NOMO-1 treated with DMSO at 0.1 percent for 48 hours (cell line): ENCODE data around the gene GLDC.
"Not testable (repeated sequence)": the region's sequence is repeated elsewhere in the genome, so short reads cannot be mapped to it uniquely, and the experiment has no call there.

Experiments
- DNase-seq: peaks from one replicate; lab custom pipeline; 2025; ENCODE audit not compliant: unreplicated experiment; lab: John Stamatoyannopoulos, UW

GLDC gene

DNA sequence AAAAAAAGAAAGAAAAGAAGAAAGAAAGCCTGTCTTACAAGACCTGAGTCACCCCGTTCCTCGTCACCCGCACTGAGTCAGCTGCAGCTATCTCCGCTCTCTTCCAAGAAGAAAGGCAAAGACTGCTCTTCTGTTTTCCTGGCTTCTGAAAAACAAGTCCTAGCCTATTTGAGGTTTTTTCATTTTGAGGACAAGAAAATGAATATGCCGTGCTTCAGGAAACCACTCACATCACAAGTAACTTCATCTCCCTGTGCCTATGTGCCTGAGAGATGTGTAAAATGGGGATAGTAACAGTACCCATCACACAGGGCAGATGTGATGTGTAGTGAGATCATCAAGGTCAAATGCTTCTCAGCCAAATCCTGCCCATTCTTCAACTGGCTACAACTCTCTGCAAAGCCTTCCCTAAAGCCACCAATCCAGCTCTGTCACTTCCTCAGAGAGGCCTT, 78.4 kb downstream of the GLDC start:
- no peak for DNase-seq

DNA sequence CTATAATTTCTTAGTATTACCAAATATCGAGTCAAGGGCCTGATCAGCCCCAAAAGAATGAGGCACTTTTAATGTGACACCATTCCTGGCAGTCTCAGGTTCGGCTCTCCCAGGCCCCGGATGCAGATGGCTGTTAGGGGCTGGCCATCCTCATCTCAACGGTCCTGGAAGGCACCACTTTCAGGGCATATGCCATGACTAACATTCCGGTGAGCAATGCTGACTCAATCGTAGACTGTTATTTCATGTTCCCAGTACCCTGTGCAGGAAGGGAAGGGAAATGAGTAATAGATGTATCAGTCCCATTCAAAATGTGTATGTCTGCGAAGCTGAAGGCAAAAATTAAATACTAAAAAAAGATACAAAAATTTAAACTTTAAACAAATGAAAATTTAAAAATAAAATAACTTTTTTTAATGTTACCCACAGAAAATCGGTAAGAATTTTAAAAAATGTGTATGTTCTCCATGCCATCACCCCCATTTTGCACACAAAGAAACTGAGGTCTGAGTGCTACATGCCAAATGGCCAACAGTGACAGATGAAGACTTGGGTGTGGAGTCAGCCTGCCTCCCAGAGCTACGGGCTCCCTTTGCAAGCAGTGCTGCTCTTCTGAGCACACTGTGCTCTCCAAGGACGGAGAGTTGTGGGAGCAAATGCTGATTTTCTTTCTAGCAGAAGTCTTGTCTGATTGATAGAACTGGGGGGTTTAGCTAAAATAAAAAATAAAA, 79.0 kb downstream of the GLDC start:
- DNase-seq = no peak

- DNase-seq = no peak
Observed at GRCh38 chr9:6565312-6565711, 80.2 kb downstream of the GLDC start.

GRCh38 chr9:6564868-6565267, 80.7 kb downstream of the GLDC start:
- DNase-seq = no peak

DNA sequence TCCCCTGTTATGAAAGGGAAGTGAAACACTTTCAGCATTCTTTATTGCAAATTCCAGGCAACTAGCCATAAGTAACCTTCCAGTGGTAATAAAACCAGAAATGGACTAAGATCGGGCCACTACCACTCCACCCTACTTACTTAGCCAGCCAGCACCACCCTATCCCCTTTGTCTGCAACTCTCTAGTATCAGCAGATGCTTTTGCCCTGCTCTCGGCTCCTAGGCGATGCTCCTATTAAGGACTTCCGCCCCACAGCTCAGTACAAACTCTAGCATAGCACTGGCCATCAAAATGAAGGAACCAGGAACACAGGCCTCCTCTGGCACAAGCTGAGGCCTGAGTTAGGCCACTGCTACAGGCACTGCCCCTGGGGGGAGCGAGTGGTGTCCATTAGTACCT, 81.2 kb downstream of the GLDC start:
- no peak for DNase-seq

GRCh38 chr9:6562871-6563430, 82.6 kb downstream of the GLDC start:
- DNase-seq = no peak

- no peak for DNase-seq
Observed at GRCh38 chr9:6562201-6562600, 83.3 kb downstream of the GLDC start.

GRCh38 chr9:6557883-6558616, 87.5 kb downstream of the GLDC start:
- DNase-seq = no peak

DNA sequence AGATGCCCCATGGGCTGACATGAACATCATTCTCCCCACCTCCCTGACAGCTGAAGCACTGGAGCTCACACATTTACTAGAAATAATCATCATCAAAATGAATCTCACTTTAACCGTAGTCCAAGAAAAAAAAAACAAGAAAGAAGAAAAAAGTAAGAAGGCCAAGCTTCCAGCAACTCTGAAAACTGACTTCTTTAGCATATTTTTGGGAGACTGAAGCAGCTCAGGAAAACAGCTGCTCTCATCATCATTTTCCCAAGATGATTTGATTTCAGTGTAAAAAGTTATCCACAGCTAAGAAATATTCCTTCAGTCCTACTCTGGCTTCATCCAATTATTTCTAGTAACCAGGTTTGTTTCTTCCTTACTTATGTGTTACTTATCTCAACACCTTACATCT, 91.7 kb downstream of the GLDC start:
- no peak for DNase-seq

GRCh38 chr9:6552498-6553121, 92.9 kb downstream of the GLDC start:
- DNase-seq = no peak

DNA sequence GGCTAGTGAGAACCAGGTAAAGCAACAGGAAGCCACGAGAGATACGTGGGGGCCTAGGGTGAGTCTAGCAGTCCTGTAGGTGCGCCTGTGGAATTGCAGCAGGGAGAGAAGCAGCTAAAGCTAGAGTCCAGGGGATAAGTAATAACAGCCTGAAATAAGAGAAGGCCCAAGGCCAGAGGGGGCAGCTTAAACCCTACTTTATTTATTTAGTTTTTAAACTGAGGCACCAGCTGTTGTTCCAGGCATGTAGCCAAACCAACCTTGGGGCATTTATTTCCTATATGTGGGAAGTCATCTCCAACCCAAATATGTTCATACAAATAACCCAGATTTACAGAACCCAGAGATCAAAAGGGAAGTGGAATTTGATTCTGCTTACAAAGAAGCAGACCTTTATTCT, 93.5 kb downstream of the GLDC start:
- DNase-seq = no peak

GRCh38 chr9:6551136-6551535, 94.4 kb downstream of the GLDC start:
- DNase-seq = no peak

DNA sequence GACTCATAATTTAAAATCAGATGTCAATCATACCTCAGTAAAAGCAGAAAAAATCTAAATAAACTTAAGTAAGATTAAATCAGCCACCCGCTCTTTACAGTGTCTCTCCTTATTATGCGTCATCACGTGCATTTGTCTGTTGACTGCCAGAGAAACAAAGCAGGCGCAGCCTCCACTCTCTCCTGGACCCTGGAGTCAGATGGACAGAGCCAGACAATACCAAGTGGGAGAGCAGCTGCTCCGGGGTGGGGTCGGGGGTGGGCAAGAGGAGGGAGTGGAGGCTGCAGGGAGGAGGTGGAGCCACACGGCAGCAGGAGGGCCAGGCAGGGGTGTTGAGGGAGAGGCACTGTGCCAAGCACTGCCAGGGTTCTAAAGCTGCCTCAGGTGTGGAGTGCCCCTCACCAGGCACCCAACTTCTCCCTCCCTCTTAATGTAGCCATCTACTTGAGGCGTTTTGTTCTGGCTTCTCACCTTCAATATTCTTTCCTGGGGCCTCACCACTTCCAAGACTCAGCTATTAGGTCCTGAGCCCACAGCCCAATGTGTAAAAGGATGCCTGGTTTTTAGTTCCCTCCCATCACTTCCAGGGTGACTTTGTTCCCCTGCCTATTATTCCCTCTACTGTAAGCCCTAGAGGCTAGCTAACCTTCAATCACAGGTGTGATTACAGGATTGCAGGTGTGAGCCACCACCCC, 96.3 kb downstream of the GLDC start:
- no peak for DNase-seq

DNA sequence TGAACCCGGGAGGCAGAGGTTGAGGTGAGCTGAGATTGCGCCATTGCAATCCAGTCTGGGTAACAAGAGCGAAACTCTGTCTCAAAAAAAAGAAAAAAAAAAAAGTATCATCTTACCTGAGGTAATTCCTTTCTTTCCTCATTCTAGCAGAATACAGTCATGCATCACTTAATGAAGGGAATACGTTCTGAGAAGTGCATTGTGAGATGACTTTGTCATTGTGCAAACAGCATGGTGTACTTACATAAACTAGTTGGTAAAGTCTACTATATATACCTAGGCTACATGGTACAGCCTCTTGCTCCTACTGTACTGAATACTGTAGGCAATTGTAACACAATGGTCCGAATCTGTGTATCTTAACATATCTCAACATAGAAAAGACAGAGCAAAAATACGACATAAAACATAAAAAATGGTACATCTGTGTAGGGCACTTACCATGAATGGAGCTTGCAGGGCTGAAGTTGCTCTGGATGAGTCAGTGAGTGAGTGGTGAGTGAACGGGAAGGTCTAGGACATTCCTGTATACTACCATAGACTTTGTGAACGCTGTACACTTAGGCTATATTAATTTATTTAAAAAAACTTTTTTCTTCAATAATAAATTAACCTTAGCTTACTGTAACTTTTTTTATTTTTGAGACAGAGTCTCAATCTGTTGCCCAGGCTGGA, 100.4 kb downstream of the GLDC start:
- DNase-seq = no peak

DNA sequence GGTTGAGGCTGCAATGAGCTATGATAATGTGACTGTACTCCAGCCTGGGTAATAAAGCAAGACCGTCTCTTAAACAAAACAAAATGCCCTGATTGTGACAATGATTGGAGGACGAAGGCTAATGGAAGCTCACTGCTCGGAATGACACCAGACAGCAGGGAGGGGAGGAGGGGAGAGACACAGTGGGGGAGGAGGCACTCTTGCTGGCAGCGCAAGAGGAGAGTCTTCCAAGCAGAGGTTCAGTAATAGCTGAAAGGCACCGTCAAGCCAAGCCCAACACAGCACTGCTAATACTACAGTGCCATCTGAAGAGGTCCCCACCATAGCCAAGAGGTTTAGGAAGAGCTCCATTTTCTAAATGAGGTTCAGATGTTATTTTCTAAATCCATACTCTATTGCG, 102.3 kb downstream of the GLDC start:
- DNase-seq = no peak

DNA sequence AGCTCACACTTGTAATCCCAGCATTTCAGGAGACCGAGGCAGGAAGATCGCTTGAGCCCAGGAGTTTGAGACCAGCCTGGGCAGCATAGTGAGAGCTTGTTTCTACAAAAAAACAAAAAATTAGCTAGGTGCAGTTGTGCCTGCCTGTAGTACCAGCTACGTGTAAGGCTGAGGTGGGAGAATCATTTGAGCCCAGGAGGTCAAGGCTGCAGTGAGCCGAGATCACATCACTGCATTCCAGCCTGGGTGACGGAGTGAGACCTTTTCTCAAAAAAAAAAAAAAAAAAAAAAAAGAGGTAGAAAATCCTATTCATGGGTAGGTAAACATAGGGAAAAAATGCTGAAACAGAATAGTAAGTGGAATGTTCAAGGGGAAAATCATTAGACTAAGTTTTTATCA, 102.9 kb downstream of the GLDC start:
- DNase-seq = not testable (repeated sequence)

- no peak for DNase-seq
Observed at GRCh38 chr9:6538666-6539071, 106.9 kb downstream of the GLDC start.

DNA sequence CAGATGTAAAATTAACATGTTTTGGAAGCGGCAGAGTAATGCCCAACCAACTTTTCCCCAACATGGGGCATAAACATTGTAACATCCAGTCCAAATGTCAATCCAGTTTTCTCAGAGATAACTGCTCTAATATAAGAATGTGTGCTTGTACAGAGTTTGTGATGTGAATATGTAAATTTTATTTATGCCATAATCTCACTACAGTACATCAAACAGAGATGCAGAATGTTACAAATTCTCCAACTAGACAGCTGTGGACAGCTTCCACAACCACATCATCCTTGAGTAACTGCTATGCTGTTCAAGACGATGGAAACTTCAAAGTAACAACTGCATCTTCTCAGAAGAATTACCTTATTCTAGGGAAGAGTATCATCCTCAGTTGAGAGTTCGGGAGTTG, 109.9 kb downstream of the GLDC start:
- DNase-seq = no peak

DNA sequence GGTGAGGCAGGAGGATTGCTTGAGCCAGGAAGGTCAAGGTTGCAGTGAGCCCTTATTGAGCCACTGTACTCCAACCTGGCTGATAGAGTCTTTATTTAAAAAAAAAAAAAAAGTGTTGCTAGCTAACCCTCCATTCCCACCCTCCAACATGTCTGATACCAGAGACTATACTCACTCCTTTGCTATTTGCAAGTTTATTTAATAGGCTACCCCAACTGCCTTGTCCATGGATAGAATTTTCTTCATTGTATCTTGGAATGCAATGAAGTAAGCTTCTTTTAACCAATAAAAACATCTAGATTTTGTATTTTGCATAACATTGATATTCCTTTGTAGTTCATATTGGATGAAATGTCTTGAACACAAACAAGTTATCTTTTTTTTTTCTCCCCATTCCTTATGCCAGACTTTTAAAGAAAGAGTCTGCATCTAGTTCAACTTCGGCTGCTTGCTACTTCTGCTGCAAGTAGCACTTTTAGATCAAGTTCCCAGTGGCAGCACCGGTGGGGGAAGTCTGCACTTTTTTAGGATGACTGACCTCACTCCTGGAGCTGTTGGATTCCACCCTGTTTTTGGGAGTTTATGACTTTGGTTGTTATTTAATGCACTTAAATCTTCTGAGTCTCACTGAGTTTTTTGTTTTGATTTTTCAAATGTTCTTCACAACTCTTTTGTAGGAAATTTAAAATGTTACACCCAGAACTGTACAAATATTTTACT, 120.0 kb downstream of the GLDC start:
- no peak for DNase-seq

- DNase-seq = no peak
Observed at GRCh38 chr9:6522263-6522662, 123.3 kb downstream of the GLDC start.
